ENCODE results near the gene MTRF1.

MTRF1 gene

GRCh38 chr13:41224113-41225110, 39.0 kb downstream of the MTRF1 start:
- Histone ChIP-seq H3K9me3 (ENCODE audit: control insufficient read depth in 1 of 2, low read length in 2 of 2) (no peaks in the 10 kb centered on the region), H3K4me3 (ENCODE audit: low read depth in 1 of 2, low read length in 2 of 2) (no peak overlapping the region), H3K9ac (ENCODE audit: low read depth in 1 of 2, low read length in 2 of 2) (no peak overlapping the region), H3K27me3 (ENCODE audit: control insufficient read depth in 1 of 2, insufficient read depth in 2 of 2, low read length in 2 of 2) (no peaks in the 10 kb centered on the region), H3K36me3 (ENCODE audit: control insufficient read depth in 1 of 2, insufficient read depth in 2 of 2, low read length in 2 of 2) (peaks cover 13 to 14% of the 10 kb centered on the region in 2 donors), H3K27ac (ENCODE audit: low read depth, low read length) (no peak overlapping the region), H3K4me1 (ENCODE audit: control insufficient read depth in 1 of 2, insufficient read depth in 2 of 2, low read length in 2 of 2) (no peaks in the 10 kb centered on the region)

DNA sequence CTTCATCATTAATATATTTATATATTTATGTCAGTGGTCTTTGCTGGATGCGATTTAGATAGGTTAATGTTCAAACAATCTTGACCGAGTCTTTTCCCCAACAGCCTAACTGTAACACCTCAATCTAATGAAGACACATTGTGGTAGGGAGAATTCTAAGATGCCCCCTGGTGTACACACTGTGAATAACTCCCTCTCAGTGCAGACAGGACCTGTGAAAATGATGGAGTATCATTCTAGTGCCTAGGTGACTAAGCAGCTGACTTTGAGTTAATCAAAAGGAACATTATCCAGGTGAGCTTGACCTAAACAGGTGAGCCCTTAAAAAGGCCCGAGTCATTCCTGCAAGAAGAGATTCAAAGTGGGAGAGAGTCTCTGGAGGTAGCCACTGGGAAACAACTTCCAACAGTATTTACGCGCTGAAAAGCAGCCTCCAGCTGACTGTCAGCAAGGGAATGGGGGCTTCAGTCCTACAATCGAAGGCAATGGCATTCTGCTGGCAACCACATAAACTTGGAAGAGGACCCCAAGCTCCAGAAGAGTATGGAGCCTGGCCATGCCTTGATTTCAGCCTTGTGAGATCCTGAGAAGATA, 41.0 kb downstream of the MTRF1 start:
- Histone ChIP-seq H3K27ac (ENCODE audit: low read depth, low read length) (no peak overlapping the region), H3K36me3 (ENCODE audit: control insufficient read depth in 1 of 2, insufficient read depth in 2 of 2, low read length in 2 of 2) (peaks cover 13 to 14% of the 10 kb centered on the region in 2 donors), H3K27me3 (ENCODE audit: control insufficient read depth in 1 of 2, insufficient read depth in 2 of 2, low read length in 2 of 2) (no peaks in the 10 kb centered on the region), H3K9ac (ENCODE audit: low read depth in 1 of 2, low read length in 2 of 2) (no peak overlapping the region), H3K4me3 (ENCODE audit: low read depth in 1 of 2, low read length in 2 of 2) (no peak overlapping the region), H3K9me3 (ENCODE audit: control insufficient read depth in 1 of 2, low read length in 2 of 2) (no peaks in the 10 kb centered on the region), H3K4me1 (ENCODE audit: control insufficient read depth in 1 of 2, insufficient read depth in 2 of 2, low read length in 2 of 2) (no peaks in the 10 kb centered on the region)

DNA sequence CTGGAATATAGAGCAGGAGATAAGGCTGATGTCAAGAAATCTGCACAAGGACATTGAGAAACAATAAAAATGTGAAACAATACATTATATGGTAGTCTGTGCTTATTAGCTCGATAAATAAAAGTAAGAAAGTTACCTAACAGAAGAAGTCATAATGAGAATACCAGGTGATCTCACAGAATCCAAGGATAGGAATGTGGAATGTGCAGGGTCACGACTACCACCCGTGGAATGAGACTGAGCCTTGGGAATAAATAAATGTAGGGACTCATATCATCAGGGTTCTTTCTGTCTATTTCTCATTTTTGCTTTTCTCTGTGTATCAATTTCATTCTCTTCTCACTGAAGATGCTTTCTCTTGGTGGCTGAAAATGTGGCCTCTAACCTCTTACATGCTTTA, 43.0 kb downstream of the MTRF1 start:
- H3K27ac ChIP-seq (ENCODE audit: low read depth, low read length): no peak overlapping the region
- peaks cover 7 to 9% of the 10 kb centered on the region in 2 donors for H3K36me3 ChIP-seq (ENCODE audit: control insufficient read depth in 1 of 2, insufficient read depth in 2 of 2, low read length in 2 of 2)
- no peaks in the 10 kb centered on the region for H3K4me1 ChIP-seq (ENCODE audit: control insufficient read depth in 1 of 2, insufficient read depth in 2 of 2, low read length in 2 of 2)
- H3K27me3 ChIP-seq (ENCODE audit: control insufficient read depth in 1 of 2, insufficient read depth in 2 of 2, low read length in 2 of 2): no peaks in the 10 kb centered on the region
- H3K4me3 ChIP-seq (ENCODE audit: low read depth in 1 of 2, low read length in 2 of 2): no peak overlapping the region
- no peaks in the 10 kb centered on the region for H3K9me3 ChIP-seq (ENCODE audit: control insufficient read depth in 1 of 2, low read length in 2 of 2)
- no peak overlapping the region for H3K9ac ChIP-seq (ENCODE audit: low read depth in 1 of 2, low read length in 2 of 2)

DNA sequence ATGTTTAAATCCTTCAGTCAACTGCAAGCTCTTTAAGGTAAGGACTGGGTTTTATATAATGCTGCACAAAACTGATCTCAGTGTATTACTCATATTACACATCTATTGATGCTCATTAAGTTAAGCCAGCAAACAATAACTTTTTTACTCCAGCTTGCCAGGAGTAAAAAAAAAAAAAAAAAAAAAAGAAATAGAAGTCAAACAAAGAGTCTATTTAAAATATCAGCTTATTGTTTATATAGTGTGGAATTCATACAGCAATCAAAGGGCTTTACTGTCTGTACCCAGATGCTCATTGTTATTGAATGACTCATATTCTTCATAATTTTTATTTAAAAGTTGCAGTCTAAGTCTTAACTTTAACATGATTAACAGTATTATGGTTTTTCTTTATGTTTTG, 47.2 kb downstream of the MTRF1 start:
- peaks cover 4 to 6% of the 10 kb centered on the region in 2 donors for H3K36me3 ChIP-seq (ENCODE audit: control insufficient read depth in 1 of 2, insufficient read depth in 2 of 2, low read length in 2 of 2)
- H3K4me3 ChIP-seq (ENCODE audit: low read depth in 1 of 2, low read length in 2 of 2): no peak overlapping the region
- H3K4me1 ChIP-seq (ENCODE audit: control insufficient read depth in 1 of 2, insufficient read depth in 2 of 2, low read length in 2 of 2): no peaks in the 10 kb centered on the region
- H3K9me3 ChIP-seq (ENCODE audit: control insufficient read depth in 1 of 2, low read length in 2 of 2): no peaks in the 10 kb centered on the region
- H3K27me3 ChIP-seq (ENCODE audit: control insufficient read depth in 1 of 2, insufficient read depth in 2 of 2, low read length in 2 of 2): no peaks in the 10 kb centered on the region
- H3K9ac ChIP-seq (ENCODE audit: low read depth in 1 of 2, low read length in 2 of 2): no peak overlapping the region
- no peak overlapping the region for H3K27ac ChIP-seq (ENCODE audit: low read depth, low read length)

- Histone ChIP-seq H3K27ac (ENCODE audit: low read depth, low read length) (no peak overlapping the region), H3K36me3 (ENCODE audit: control insufficient read depth in 1 of 2, insufficient read depth in 2 of 2, low read length in 2 of 2) (no peaks in the 10 kb centered on the region), H3K9ac (ENCODE audit: low read depth in 1 of 2, low read length in 2 of 2) (no peak overlapping the region), H3K27me3 (ENCODE audit: control insufficient read depth in 1 of 2, insufficient read depth in 2 of 2, low read length in 2 of 2) (no peaks in the 10 kb centered on the region), H3K4me1 (ENCODE audit: control insufficient read depth in 1 of 2, insufficient read depth in 2 of 2, low read length in 2 of 2) (no peaks in the 10 kb centered on the region), H3K4me3 (ENCODE audit: low read depth in 1 of 2, low read length in 2 of 2) (no peak overlapping the region), H3K9me3 (ENCODE audit: control insufficient read depth in 1 of 2, low read length in 2 of 2) (peaks cover 0 to 2% of the 10 kb centered on the region in 2 donors)
Measured at GRCh38 chr13:41213919-41214318, 49.5 kb downstream of the MTRF1 start.

GRCh38 chr13:41213316-41213715, 50.1 kb downstream of the MTRF1 start:
- H3K9ac ChIP-seq (ENCODE audit: low read depth in 1 of 2, low read length in 2 of 2): no peak overlapping the region
- H3K9me3 ChIP-seq (ENCODE audit: control insufficient read depth in 1 of 2, low read length in 2 of 2): peaks cover 0 to 7% of the 10 kb centered on the region in 2 donors
- no peak overlapping the region for H3K4me3 ChIP-seq (ENCODE audit: low read depth in 1 of 2, low read length in 2 of 2)
- no peaks in the 10 kb centered on the region for H3K27me3 ChIP-seq (ENCODE audit: control insufficient read depth in 1 of 2, insufficient read depth in 2 of 2, low read length in 2 of 2)
- no peaks in the 10 kb centered on the region for H3K36me3 ChIP-seq (ENCODE audit: control insufficient read depth in 1 of 2, insufficient read depth in 2 of 2, low read length in 2 of 2)
- H3K27ac ChIP-seq (ENCODE audit: low read depth, low read length): no peak overlapping the region
- no peaks in the 10 kb centered on the region for H3K4me1 ChIP-seq (ENCODE audit: control insufficient read depth in 1 of 2, insufficient read depth in 2 of 2, low read length in 2 of 2)

- Histone ChIP-seq H3K27me3 (ENCODE audit: control insufficient read depth in 1 of 2, insufficient read depth in 2 of 2, low read length in 2 of 2) (no peaks in the 10 kb centered on the region), H3K9ac (ENCODE audit: low read depth in 1 of 2, low read length in 2 of 2) (no peak overlapping the region), H3K36me3 (ENCODE audit: control insufficient read depth in 1 of 2, insufficient read depth in 2 of 2, low read length in 2 of 2) (no peaks in the 10 kb centered on the region), H3K9me3 (ENCODE audit: control insufficient read depth in 1 of 2, low read length in 2 of 2) (peaks cover 0 to 7% of the 10 kb centered on the region in 2 donors), H3K4me3 (ENCODE audit: low read depth in 1 of 2, low read length in 2 of 2) (no peak overlapping the region), H3K4me1 (ENCODE audit: control insufficient read depth in 1 of 2, insufficient read depth in 2 of 2, low read length in 2 of 2) (no peaks in the 10 kb centered on the region), H3K27ac (ENCODE audit: low read depth, low read length) (no peak overlapping the region)
Measured at GRCh38 chr13:41212881-41213280, 50.5 kb downstream of the MTRF1 start.

GRCh38 chr13:41211062-41211461, 52.3 kb downstream of the MTRF1 start:
- no peaks in the 10 kb centered on the region for H3K27me3 ChIP-seq (ENCODE audit: control insufficient read depth in 1 of 2, insufficient read depth in 2 of 2, low read length in 2 of 2)
- no peak overlapping the region for H3K27ac ChIP-seq (ENCODE audit: low read depth, low read length)
- H3K4me1 ChIP-seq (ENCODE audit: control insufficient read depth in 1 of 2, insufficient read depth in 2 of 2, low read length in 2 of 2): no peaks in the 10 kb centered on the region
- no peak overlapping the region for H3K4me3 ChIP-seq (ENCODE audit: low read depth in 1 of 2, low read length in 2 of 2)
- no peaks in the 10 kb centered on the region for H3K36me3 ChIP-seq (ENCODE audit: control insufficient read depth in 1 of 2, insufficient read depth in 2 of 2, low read length in 2 of 2)
- no peak overlapping the region for H3K9ac ChIP-seq (ENCODE audit: low read depth in 1 of 2, low read length in 2 of 2)
- H3K9me3 ChIP-seq (ENCODE audit: control insufficient read depth in 1 of 2, low read length in 2 of 2): peaks cover 0 to 7% of the 10 kb centered on the region in 2 donors

DNA sequence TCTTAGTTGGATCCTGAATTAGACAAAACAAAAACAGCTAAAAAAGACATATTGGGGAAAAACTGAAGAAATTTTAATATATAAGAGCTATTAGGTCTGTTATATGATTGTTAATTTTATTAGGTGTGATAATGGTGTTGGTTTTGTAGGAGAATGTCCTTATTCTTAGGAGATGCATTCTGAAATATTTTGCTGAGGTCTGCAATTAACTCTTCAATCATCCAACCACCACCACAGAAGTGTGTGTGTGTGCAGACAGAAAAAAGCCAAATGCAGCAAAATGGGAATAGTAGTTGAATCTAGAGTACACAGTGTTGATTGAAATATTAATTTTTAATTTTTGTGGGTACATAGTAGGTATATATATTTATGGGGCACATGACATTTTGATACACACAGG, 56.9 kb downstream of the MTRF1 start:
- no peaks in the 10 kb centered on the region for H3K4me1 ChIP-seq (ENCODE audit: control insufficient read depth in 1 of 2, insufficient read depth in 2 of 2, low read length in 2 of 2)
- H3K9me3 ChIP-seq (ENCODE audit: control insufficient read depth in 1 of 2, low read length in 2 of 2): peaks cover 0 to 7% of the 10 kb centered on the region in 2 donors
- H3K4me3 ChIP-seq (ENCODE audit: low read depth in 1 of 2, low read length in 2 of 2): no peak overlapping the region
- H3K27me3 ChIP-seq (ENCODE audit: control insufficient read depth in 1 of 2, insufficient read depth in 2 of 2, low read length in 2 of 2): no peaks in the 10 kb centered on the region
- no peaks in the 10 kb centered on the region for H3K36me3 ChIP-seq (ENCODE audit: control insufficient read depth in 1 of 2, insufficient read depth in 2 of 2, low read length in 2 of 2)
- no peak overlapping the region for H3K9ac ChIP-seq (ENCODE audit: low read depth in 1 of 2, low read length in 2 of 2)
- no peak overlapping the region for H3K27ac ChIP-seq (ENCODE audit: low read depth, low read length)

- Histone ChIP-seq H3K9me3 (ENCODE audit: control insufficient read depth in 1 of 2, low read length in 2 of 2) (peaks cover 0 to 4% of the 10 kb centered on the region in 2 donors), H3K4me3 (ENCODE audit: low read depth in 1 of 2, low read length in 2 of 2) (no peak overlapping the region), H3K27ac (ENCODE audit: low read depth, low read length) (no peak overlapping the region), H3K9ac (ENCODE audit: low read depth in 1 of 2, low read length in 2 of 2) (no peak overlapping the region), H3K36me3 (ENCODE audit: control insufficient read depth in 1 of 2, insufficient read depth in 2 of 2, low read length in 2 of 2) (no peaks in the 10 kb centered on the region), H3K4me1 (ENCODE audit: control insufficient read depth in 1 of 2, insufficient read depth in 2 of 2, low read length in 2 of 2) (no peaks in the 10 kb centered on the region), H3K27me3 (ENCODE audit: control insufficient read depth in 1 of 2, insufficient read depth in 2 of 2, low read length in 2 of 2) (no peaks in the 10 kb centered on the region)
Measured at GRCh38 chr13:41203810-41204209, 59.6 kb downstream of the MTRF1 start.
